Measurements from ENCODE around the gene PRELID3B. TPM values are rescaled to one million over a fixed set of nuclear protein-coding genes. Genes with fewer than 3 reads are reported as not detected.
"Not testable (repeated sequence)": the region's sequence is repeated elsewhere in the genome, so short reads cannot be mapped to it uniquely, and the experiment has no call there.

The PRELID3B gene
- total RNA-seq, 1 experiment from 2014 or later: 280 TPM

DNA sequence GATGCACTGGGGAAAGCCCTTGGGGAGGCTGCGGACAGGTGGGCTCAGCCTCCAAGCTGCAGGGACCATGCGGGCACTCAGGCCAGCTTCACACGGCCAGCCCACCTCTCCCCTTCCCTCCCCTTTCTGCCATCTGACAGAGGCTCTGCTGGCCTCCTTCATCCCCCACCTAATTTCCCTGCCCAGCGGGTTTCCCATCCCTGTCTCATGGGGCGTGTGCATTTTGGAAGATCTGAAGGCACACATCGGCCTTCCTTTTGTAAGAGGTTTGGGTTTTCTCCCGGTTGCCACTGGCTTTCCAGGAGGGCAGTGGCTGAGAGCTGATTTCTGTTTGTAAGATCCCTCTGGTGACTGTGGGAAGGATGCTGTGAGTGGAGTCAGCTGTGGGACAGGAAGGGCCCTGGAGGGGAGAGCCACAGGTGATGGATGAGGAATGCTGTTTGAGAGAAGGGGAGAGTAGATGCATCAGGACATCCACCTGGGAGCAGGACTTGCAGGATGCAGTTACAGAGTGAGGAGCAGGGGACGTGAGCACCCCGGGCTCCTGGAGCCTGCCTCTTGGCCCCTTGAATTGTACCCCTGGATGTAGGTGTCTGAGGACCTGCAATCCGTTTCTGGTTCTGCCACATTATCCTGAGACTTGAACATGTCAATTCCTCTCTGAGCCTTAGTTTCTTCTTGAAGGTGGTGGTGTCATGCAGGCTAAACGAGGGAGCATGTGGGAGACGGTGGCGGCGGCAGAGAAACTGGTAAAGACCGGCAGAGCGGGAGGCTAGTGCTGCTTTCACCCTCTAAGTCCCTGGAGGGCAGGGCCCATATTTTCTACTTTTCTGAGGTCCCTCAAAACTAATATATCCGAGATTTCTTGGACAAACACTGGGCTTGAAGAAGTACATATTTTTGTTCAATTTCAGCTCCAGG lies 29.3 kb downstream of the PRELID3B start:
- DNase-seq (ENCODE audit: extremely low read depth, low read depth): no peak

DNA sequence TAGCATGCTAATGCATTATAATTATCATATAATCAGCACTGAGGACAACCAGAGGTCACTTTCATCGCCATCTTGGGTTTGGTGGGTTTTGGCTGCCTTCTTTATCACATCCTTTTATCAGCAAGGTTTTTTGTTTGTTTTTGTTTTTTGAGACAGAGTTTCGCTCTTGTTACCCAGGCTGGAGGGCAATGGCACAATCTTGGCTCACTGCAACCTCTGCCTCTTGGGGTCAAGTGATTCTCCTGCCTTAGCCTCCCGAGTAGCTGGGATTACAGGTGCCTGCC lies 30.8 kb downstream of the PRELID3B start:
- not testable (repeated sequence) for DNase-seq (ENCODE audit: extremely low read depth, low read depth)

DNA sequence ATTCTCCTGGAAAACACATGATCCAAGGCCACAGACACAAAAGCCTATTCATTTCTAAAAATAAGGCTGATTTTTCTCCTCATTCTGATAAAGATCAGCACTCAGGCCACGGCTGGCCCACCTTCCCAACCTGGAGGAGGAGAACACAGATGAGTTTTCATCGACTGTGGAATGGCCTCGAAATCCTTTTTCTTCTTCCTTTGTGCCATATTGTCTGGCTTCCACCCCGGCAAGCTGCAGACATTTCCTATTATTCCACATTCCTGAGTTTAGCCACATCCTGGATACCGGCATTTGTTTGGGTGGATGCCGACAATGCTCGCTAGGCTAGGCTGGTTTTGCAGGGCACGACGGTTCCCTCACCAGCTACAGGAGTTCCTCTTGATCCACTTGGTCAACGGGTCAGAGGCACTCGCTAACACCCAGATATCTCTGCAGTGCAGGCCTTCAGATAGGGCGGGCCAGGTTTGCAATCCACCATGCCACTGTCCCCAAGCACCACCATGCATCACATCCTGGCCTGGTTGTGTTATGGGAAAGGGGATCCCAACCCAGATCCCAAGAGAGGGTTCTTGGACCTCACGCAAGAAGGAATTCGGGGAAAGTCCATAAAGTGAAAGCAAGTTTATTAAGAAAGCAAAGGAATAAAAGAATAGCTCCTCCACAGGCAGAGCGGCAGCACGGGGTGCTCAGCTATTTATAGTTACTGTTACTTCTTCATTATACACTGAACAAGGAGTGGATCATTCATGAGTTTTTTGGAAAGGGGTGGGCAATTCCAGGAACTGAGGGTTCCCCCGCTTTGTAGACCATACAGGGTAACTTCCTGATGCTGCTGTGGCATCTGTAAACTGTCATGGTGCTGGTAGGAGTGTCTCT lies 31.4 kb downstream of the PRELID3B start:
- no peak for DNase-seq (ENCODE audit: extremely low read depth, low read depth)

DNA sequence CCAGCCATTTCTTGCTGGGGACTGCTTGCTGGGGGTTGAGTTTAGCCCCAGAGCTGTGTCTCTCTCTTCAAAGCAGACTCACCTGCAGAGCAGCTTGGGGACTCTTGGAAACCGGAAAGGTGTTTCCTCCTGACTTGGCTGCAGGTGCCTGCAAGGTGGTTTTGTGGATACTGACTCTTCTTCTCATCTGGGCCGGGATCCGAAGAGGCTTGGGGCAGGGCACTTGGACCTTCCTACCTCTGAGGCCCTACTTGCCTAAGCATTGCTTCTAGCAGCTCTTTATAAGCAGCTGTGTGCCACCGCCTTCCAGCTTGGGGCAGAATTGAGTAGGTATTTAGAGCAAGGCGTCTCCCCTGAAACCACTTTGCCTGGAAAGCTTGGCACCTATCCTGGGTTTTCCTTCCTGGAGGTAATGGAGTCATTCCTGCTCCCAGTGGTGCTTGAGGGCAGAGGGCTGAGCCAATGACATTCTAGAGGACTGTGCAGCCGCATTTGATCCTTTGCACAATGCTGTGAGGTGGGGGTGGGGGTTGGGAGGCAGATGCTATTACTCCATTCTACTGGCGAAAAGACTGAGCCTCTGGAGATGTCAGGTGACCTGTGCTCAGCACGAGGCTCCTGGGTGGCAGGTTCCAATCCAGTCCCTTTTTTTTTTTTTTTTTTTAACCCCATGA lies 32.1 kb downstream of the PRELID3B start:
- DNase-seq (ENCODE audit: extremely low read depth, low read depth): no peak

DNA sequence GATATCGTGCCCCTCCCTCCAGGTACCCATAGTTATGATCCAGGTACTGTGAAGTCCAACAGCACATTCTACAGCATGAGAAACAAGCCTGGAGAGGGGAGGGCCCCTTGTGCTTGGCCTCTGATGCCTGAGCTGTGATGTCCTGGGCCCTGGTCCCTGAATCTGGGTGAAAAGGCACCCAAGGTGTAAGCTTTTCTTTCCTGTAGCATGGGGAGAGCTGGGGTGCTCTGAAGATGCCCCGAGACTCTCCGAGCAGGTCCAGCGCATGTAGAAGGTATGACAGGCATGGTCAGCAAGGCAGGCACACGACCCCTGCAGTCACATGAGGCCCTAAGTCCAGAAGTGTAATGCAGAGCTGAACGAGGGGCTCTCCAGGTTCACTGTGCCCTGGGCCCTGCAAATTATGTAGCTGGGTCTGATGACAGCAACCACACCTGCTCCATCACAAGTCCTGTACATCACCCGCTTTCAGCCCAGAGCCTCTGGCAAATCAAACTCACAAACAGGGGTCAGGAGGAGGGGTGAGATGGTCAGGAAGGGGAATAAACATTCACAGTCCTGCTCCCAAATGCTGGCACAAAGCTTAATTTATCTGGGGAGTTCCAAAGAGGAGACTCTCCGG lies 33.8 kb downstream of the PRELID3B start:
- no peak for DNase-seq (ENCODE audit: extremely low read depth, low read depth)

DNA sequence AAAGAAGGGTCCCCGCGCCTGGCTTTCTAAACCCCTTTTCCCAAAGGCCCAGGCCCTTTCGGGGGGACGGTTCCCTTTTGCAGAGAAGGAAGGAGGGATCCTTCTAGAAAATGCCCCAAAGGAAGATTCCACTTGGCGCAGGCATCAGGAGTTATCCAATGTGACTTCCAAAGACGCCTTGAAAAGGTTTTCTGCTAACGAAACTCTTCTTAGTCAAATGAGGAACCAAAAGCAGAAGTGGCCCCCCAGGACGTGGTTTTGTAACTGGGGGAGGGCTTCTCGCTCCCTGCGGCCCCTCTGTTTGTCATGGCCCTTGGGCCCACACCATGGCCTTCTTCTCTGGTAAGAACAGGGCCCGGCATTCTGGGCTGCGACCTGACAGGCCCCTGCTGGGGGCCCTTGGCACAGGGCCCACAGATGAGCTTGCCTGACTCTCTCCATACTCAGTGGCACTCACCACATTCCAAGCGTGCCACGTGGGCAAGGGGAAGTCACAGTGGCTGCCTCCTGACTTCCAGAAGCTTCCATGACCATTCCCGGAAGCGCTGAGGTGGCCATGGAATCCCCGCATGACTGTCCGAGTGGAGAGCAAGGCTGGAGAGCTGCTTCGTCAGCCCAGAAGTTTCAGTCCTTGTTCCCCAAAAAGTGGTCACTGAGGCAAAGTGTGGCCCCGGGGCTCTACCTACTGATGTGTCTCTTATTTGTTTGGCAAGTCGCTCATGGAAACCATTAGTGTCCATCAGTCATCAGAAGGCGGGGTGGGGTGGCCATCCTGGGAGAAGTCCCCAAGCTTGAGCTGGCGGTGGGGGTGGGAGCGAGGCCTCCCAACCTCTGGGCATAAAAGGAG lies 34.7 kb downstream of the PRELID3B start:
- no peak for DNase-seq (ENCODE audit: extremely low read depth, low read depth)

DNA sequence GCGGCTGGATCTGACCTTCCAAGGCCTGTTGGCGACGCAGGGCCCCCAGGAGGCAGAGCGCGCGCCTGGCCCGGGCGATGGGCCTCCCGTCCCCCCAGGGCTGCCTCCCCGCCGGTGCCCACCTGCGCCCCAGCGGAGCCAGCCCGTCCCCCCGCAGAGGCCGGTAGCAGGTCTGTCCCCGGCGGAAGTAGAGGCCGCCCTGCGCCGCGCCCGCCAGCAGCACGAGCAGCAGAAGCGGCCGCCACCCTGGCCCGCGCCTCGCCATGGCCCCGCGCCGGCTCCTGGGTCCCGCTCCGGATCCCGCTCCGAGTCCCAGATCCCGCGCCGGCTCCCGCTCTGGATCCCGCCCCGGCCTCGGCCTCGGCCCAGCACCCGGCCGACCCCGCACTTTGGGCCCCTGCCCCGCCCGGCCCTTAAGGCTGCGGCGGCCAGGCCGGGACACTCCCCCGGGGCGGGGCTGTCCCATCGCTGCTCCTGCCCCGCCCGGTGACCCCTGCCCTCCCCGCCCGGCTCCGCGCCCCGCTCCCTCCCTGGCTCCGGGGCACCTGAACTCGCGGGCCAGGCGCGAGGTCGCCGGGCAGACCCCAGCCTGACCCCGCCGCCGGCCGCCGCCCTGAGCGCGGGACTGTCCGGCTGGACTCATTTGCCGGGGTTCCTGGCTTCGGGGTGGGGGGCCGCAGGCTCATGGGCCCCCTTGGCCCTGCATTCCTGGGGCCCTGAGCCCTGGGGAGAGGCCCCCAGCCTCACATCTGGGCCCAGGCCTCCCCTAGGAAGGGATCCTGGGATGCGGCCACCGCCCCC lies 35.5 kb downstream of the PRELID3B start, which contains the start of gene CTSZ:
TSS of gene CTSZ (minus strand) at position 391 of the 801 bp plus-strand sequence. CDS start at position 265, 126 bp downstream.
- peak; percentile 38 for DNase-seq (ENCODE audit: extremely low read depth, low read depth)

DNA sequence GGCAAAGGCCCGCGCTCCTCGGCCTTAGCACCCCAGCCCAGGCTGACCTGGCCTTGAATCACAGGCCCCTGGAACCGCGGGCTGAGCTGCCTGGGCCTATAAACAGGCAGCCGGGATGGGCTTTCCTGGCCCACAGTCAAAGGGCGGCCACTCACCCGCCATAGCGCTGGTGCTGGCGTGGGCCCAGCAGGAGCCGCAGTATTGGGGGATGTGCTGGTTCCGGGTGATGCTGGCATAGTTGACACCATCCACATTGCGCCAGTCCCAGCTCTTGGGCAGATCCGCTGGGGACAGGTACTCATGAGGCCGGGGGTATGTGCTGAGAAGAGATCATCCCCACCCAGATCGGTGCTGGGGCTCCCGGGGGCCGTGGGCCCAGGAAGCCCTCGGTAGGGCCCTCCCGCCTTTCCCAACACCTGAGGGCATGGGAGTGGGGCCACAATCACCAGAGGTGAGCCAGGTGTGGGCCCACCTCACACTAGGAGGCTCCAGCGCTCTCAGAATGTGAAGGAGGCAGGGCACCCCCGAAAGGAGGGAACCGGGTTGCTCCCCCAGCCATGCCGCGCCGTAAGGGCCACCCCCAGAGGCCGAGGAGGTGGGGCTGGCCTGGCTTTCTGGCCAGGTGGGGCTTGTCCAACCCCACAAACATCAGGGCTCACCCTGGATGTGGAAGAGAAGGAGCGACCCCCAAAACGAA lies 36.3 kb downstream of the PRELID3B start:
- DNase-seq (ENCODE audit: extremely low read depth, low read depth): no peak

DNA sequence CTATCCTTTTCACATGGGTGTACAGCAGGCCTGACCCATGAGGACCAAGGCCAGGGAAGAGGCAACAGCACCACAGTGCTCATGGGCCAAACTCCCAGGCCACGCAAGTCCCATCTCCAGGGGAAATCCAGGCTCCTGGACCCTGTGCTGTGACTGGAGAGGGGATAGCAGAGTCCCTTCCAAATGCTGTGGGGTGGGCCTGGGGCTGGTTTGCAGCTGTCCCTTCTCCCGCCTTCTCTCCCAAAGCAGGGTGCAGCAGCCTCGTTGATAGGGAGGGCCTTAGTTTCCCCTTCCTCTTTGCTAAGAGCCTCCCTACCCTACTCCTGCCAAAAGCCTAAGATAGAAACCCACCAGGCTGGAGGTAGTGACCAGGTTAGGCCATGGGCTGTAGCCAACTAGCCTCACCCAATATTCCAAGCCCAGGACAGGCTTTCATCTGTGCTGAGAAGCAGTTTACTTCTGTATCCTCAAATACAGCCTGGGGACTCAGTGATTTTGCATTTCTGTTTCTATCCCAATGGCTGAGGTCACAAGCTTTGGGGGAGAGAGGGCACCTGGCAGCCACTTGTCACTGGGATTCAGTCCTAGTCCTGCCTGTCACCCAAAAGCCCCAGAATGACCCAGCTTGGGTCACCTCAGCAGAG lies 36.9 kb downstream of the PRELID3B start:
- no peak for DNase-seq (ENCODE audit: extremely low read depth, low read depth)

DNA sequence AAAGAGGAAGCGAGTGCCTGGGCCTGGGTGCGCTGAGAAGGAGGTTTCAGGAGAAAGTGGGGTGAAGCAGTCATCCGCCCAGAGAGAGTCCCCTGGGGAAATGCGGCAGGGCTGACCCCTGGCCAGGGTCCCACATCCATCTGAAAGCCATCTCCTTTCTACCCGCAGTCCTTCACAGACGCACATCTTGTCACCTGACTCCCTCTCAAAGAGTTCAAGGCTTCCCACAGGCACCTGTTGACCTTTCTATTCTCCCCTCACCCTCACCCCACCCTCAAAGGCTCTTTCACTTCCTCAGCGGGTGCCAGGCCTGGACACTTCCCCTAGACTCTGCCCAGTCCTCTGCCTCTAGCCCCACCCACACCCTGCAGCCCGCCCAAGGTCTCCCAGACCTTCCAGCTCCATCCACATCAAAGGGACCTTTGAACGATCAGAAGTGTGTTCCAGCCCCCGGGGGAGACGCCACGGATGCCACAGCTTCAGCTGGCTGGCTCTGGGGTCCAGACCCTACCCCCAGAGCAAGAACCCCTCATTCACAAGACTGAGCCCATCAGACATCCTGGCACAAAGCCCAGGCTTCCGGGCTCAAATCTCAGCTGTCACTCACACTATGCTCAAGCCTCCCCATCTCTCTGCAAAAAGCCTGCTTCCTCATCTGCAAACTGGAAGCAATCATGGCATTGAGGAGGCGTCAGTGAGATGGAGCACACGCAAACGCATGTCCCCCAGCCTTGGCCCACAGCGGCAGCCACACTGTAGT lies 37.6 kb downstream of the PRELID3B start:
- DNase-seq (ENCODE audit: extremely low read depth, low read depth): no peak

DNA sequence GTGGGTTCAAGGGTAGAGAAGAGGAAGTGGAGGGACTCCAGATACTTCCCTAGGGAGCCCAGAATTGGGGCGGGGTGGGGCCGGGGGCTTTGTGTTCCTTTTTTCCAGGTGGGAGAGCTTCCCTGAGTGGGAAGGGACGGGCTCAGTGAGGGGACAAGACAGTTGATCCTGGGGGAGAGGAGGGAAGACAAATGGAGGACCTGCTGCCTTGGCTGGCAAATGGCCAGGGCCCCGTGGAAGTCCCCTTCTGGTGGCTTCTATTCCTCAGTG lies 38.2 kb downstream of the PRELID3B start:
- DNase-seq (ENCODE audit: extremely low read depth, low read depth): no peak

DNA sequence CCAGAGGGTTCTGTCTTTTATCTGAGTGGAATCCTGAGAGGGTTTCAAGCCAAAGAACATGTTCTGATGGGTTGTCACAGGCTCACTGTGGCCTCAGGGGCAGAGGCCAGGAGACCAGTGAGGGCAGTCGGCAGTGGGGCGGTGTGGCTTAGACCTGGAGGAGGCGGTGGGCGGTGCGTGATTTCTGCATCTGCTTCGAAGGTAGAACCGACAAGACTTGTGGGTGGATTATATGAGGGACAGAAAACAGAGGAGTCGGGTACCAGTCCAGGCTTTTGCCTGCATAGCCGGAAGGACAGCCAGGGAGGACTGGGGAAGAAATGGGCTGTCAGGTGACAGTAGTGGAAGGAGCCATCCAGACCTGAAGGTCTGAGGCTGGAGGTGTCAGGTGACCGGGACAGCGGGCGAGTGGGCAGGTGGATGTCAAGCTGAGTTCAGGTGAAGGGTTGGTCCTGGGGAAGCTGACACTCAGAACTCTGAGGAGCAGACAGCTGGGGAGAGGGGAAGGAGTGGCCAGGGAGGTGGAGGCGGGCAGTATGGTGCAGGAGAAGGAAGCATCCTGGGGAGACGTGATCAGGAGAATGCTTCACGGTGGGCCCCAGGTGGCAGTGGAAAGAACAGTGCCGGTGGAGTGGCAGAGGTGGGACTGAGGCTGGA lies 38.6 kb downstream of the PRELID3B start:
- no peak for DNase-seq (ENCODE audit: extremely low read depth, low read depth)

DNA sequence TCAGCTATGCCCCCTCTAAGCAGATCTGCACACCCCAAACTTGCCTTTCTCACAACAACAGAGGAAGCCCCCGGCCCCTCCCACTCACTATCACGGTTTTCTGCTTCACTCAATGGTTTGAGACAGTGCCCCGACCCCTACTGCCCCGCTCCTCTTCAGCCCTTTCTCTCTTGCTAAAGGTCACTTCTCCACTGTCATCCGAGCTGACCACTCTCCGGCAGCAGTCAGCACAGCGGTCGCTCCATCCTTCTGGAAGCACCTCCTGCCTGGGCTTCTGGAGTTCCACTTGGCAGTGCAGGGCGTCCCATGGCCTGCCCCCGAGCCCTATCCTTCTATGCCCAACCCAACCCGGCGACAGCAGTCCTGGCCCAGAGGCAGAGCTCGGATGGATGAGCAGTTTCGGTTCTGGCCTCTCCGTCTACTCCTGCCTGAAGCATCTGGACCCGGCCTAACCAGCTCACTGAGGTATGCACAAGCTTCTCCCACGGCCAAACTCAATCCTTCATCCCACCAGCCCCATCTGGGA lies 39.6 kb downstream of the PRELID3B start:
- DNase-seq (ENCODE audit: extremely low read depth, low read depth): no peak

DNA sequence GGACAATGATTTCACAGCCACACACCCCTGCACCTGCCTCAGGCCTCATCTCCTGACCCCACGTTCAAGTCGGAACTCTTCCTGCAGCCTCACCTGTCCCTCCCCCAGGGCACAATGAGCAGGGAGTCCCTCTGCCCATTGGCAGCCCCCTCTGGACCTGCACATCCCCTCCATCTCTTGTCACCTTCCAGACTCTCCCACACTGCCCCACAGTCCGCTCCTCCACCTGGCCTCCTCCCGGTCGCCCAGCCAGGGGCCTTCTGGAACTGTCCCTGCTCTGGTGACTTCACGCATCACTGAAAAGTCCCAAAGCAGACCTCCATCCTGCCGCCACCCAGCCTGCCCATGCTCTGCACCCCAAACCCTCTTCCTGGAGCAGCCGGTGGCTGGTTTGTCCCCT lies 40.2 kb downstream of the PRELID3B start:
- no peak for DNase-seq (ENCODE audit: extremely low read depth, low read depth)

DNA sequence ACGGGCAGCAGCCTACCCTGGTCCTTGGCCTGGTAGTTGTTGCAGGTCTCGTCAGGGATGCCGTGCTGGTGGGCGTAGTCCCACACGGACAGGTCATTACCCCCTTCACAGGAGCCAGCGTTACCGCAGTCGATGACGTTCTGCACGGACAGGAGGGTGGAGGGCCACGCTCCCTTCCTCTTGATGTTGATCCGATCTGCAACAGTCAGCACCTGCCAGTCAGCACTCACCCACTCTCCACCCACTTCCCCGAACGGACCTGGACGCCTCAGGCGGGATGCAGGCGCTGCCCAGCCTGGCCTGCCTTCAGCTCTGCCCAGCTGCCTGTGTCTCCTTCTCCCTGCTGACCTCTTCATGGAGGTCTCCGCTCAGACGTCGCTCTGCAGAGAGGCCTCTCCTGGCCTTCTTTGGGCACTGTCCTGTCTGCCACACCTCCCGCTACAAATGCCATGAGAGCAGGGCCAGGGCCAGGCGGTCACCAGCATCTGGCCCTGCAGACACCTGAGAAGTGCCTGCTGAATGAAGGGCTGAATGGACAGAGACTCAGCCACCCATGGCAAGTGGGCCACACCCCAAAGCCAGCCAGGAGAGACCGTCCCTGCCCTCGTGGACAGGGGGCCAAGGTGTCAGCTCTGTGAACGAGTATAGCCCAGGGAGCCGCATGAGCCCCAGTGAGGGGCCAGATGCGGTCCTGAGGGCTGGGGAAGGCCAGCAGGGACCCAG lies 41.0 kb downstream of the PRELID3B start:
- no peak for DNase-seq (ENCODE audit: extremely low read depth, low read depth)

DNA sequence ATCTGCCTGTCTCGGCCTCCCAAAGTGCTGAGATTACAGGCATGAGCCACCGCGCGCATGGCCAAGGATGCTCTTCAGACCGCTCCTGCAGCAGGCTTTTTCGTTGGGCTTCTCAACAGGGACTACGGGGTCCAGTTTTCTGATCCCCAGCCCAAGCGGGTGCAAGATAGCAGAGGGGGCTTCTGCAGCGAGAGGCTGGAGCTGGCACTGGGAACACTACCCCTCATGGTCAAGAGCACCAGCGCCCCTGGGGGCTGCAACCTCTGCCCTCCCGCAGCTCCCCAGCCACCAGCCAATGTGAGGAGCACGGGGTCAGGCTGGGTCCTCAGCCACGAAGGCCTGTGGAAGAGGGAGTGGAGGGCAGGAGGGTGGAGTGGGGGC lies 41.5 kb downstream of the PRELID3B start:
- DNase-seq (ENCODE audit: extremely low read depth, low read depth): no peak
